Activated T-cell treated with anti-CD3 and anti-CD28 coated beads, Interleukin-2, amount 50 U/mL, for 4 hours (primary cell): Measurements from ENCODE around the gene PYGO2. TPM values are rescaled to one million over a fixed set of nuclear protein-coding genes. Genes with fewer than 3 reads are reported as not detected.
A peak's percentile ranks its signal among the peaks of the same experiment; 100 is the strongest.

Source experiments
- ATAC-seq, 2 donors: fragments of 200-7000 bp; cut with Tn5 transposase; one replicate each; pipeline ENCODE4 v1.10.0; 2021
- DNase-seq: peaks from one replicate; pipeline ENCODE4 v3.0.0-alpha.2; 2020
- H3K27me3 Mint-ChIP-seq: one replicate; pipeline ENCODE4 v1.8.0; 2021; ENCODE audit warnings: low read depth, mixed read lengths
- H3K36me3 Mint-ChIP-seq: one replicate; pipeline ENCODE4 v1.8.0; 2022; ENCODE audit warnings: mixed read lengths; ENCODE audit not compliant: insufficient read depth
- H3K4me1 Mint-ChIP-seq: one replicate; pipeline ENCODE4 v1.8.0; 2021; ENCODE audit warnings: low read depth, mixed read lengths
- H3K4me3 Mint-ChIP-seq: one replicate; pipeline ENCODE4 v1.8.0; 2021; ENCODE audit warnings: mild to moderate bottlenecking, moderate library complexity, mixed read lengths
- H3K9me3 Mint-ChIP-seq: one replicate; pipeline ENCODE4 v1.8.0; 2021; ENCODE audit warnings: mixed read lengths
- total RNA-seq, 3 donors: library from RNA; stranded (reverse); gene quantifications; one replicate each; pipeline ENCODE4 v1.2.1, GENCODE V29; 2021

Gene PYGO2
- 10 to 100 TPM; 27.6 to 28.3 (median 28.1) TPM for total RNA-seq

- Mint-ChIP-seq H3K36me3 (peaks cover 15% of the 10 kb centered on the region), H3K4me1 (peaks cover 32% of the 10 kb centered on the region), H3K9me3 (no peaks in the 10 kb centered on the region), H3K27me3 (no peaks in the 10 kb centered on the region), H3K4me3 (peak within 1 kb of the TSS; percentile 91)
- DNase-seq, result peak; percentile 68
- peak; percentile 90 to 92 for ATAC-seq
These were observed at the start of gene PYGO2 for GRCh38 chr1:154961207-154962155. PYGO2 (minus strand) TSS chr1:154961782; CDS start chr1:154961576, 206 bp downstream.

GRCh38 chr1:155011004-155011416 lies 49.4 kb upstream of the PYGO2 start:
- ATAC-seq, result no peak
- H3K36me3 Mint-ChIP-seq, result peaks cover 1% of the 10 kb centered on the region
- peaks cover 75% of the 10 kb centered on the region for H3K4me1 Mint-ChIP-seq
- H3K4me3 Mint-ChIP-seq, result peak overlapping the region; percentile 86
- H3K27me3 Mint-ChIP-seq, result no peaks in the 10 kb centered on the region
- no peak for DNase-seq
- no peaks in the 10 kb centered on the region for H3K9me3 Mint-ChIP-seq

- DNase-seq (no peak), ATAC-seq (no peak)
- Mint-ChIP-seq H3K4me3 (peak overlapping the region; percentile 86), H3K27me3 (no peaks in the 10 kb centered on the region), H3K36me3 (peaks cover 1% of the 10 kb centered on the region), H3K4me1 (peaks cover 75% of the 10 kb centered on the region), H3K9me3 (no peaks in the 10 kb centered on the region)
These were observed 48.8 kb upstream of the PYGO2 start for GRCh38 chr1:155010211-155010918.

- no peaks in the 10 kb centered on the region for H3K27me3 Mint-ChIP-seq
- peaks cover 75% of the 10 kb centered on the region for H3K4me1 Mint-ChIP-seq
- ATAC-seq, result no peak
- no peaks in the 10 kb centered on the region for H3K9me3 Mint-ChIP-seq
- H3K36me3 Mint-ChIP-seq, result peaks cover 1% of the 10 kb centered on the region
- no peak for DNase-seq
- H3K4me3 Mint-ChIP-seq, result peak overlapping the region; percentile 86
These were observed 48.2 kb upstream of the PYGO2 start for GRCh38 chr1:155009742-155010141.

- Mint-ChIP-seq H3K4me3 (peak overlapping the region; percentile 86), H3K27me3 (no peaks in the 10 kb centered on the region), H3K9me3 (no peaks in the 10 kb centered on the region), H3K36me3 (peaks cover 1% of the 10 kb centered on the region), H3K4me1 (peaks cover 75% of the 10 kb centered on the region)
- no peak for DNase-seq
- ATAC-seq, result no peak
These were observed 47.7 kb upstream of the PYGO2 start for GRCh38 chr1:155009221-155009711.

- peaks cover 1% of the 10 kb centered on the region for H3K36me3 Mint-ChIP-seq
- no peaks in the 10 kb centered on the region for H3K9me3 Mint-ChIP-seq
- no peaks in the 10 kb centered on the region for H3K27me3 Mint-ChIP-seq
- DNase-seq, result peak; percentile 51
- peak overlapping the region; percentile 86 for H3K4me3 Mint-ChIP-seq
- peak; percentile 12 to 19 for ATAC-seq
- peaks cover 73% of the 10 kb centered on the region for H3K4me1 Mint-ChIP-seq
These were observed 46.7 kb upstream of the PYGO2 start for GRCh38 chr1:155008015-155008941.

- no peak overlapping the region for H3K4me3 Mint-ChIP-seq
- peaks cover 1% of the 10 kb centered on the region for H3K36me3 Mint-ChIP-seq
- ATAC-seq (no peak), DNase-seq (no peak)
- H3K9me3 Mint-ChIP-seq, result no peaks in the 10 kb centered on the region
- no peaks in the 10 kb centered on the region for H3K27me3 Mint-ChIP-seq
- peaks cover 64% of the 10 kb centered on the region for H3K4me1 Mint-ChIP-seq
These were observed 45.8 kb upstream of the PYGO2 start for GRCh38 chr1:155007251-155007828.

- DNase-seq, result no peak
- Mint-ChIP-seq H3K36me3 (peaks cover 1% of the 10 kb centered on the region), H3K4me3 (peak overlapping the region; percentile 51), H3K27me3 (no peaks in the 10 kb centered on the region), H3K4me1 (peaks cover 58% of the 10 kb centered on the region), H3K9me3 (no peaks in the 10 kb centered on the region)
- peak; percentile 44 to 45 for ATAC-seq
These were observed 45.1 kb upstream of the PYGO2 start for GRCh38 chr1:155006601-155007101.

- H3K4me3 Mint-ChIP-seq, result peak overlapping the region; percentile 26
- peaks cover 1% of the 10 kb centered on the region for H3K36me3 Mint-ChIP-seq
- ATAC-seq (no peak), DNase-seq (no peak)
- peaks cover 49% of the 10 kb centered on the region for H3K4me1 Mint-ChIP-seq
- no peaks in the 10 kb centered on the region for H3K9me3 Mint-ChIP-seq
- no peaks in the 10 kb centered on the region for H3K27me3 Mint-ChIP-seq
These were observed 43.8 kb upstream of the PYGO2 start for GRCh38 chr1:155005076-155006011.

GRCh38 chr1:155004352-155005075 lies 42.9 kb upstream of the PYGO2 start:
- Mint-ChIP-seq H3K27me3 (no peaks in the 10 kb centered on the region), H3K4me1 (peaks cover 47% of the 10 kb centered on the region), H3K36me3 (peaks cover 1% of the 10 kb centered on the region), H3K9me3 (no peaks in the 10 kb centered on the region), H3K4me3 (peak overlapping the region; percentile 91)
- no peak for ATAC-seq
- DNase-seq, result no peak

- peaks cover 51% of the 10 kb centered on the region for H3K4me1 Mint-ChIP-seq
These were observed 42.3 kb upstream of the PYGO2 start for GRCh38 chr1:155003766-155004351.

More at GRCh38 chr1:155003766-155004351, 42.3 kb upstream of the PYGO2 start:
- Mint-ChIP-seq H3K27me3 (no peaks in the 10 kb centered on the region), H3K9me3 (no peaks in the 10 kb centered on the region), H3K4me3 (peak overlapping the region; percentile 91), H3K36me3 (peaks cover 1% of the 10 kb centered on the region)
- DNase-seq (no peak), ATAC-seq (no peak)
